Measurements from ENCODE around the gene KCNQ1. TPM values are rescaled to one million over a fixed set of nuclear protein-coding genes. Genes with fewer than 3 reads are reported as not detected.

The KCNQ1 gene
- total RNA-seq, 1 experiment from 2014 or later = 1.0 TPM

DNA sequence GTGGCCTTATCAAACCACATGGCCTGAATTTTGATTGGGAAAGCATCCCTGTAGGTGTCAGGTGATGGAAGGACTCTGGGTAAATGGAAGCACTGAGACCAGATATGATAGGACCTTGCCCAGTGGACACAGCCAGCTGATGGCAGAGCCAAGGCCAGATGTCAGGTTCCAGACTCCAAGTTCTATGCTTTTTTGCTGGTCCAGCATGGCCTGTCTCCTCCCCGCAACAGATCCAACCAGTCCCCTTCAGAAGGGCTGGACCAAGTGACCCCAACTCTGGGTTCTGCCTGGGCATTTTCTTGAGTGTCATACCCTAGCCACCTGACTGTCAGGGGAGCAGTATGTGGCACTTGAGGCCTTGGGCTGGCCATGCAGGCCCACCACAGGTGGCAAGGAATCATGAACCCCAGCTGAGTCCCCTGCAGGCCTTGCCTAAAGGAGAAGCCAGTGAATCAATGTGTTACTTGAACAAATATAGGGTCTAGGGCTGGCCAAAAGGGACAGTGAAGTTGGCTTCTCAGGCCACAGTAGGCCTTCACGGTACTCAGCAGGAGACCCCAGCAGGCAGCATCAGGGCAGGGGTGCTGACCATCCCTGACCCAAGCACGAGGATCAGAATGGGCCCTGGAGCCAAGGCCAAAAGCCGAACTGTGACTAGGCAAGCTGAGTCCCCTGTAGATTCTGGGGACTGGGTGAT, 227.9 kb downstream of the KCNQ1 start:
- Histone ChIP-seq H3K9me3 (no peaks in the 10 kb centered on the region), H3K36me3 (ENCODE audit: control insufficient read depth, insufficient read depth, low read length) (peaks cover 13% of the 10 kb centered on the region), H3K27me3 (replicated peaks; ENCODE audit: control insufficient read depth, insufficient read depth, low read length) (no peaks in the 10 kb centered on the region), H3K4me3 (ENCODE audit: low read depth, low read length) (no peak overlapping the region), H3K4me1 (0 out of 2 replicates have a peak, but pooled peaks cover 2% of the 10 kb centered on the region)
- Mint-ChIP-seq H3K4me3 (ENCODE audit: unreplicated experiment) (no peak overlapping the region), H3K27me3 (ENCODE audit: insufficient read depth, unreplicated experiment) (no peaks in the 10 kb centered on the region), H3K9me3 (ENCODE audit: unreplicated experiment) (no peaks in the 10 kb centered on the region), H3K27ac (ENCODE audit: unreplicated experiment) (no peak overlapping the region), H3K4me1 (ENCODE audit: low read depth, unreplicated experiment) (peaks cover 8% of the 10 kb centered on the region), H3K36me3 (ENCODE audit: insufficient read depth, unreplicated experiment) (peaks cover 81% of the 10 kb centered on the region)
- no peak for DNase-seq
- TF ChIP-seq, protein P1, sequence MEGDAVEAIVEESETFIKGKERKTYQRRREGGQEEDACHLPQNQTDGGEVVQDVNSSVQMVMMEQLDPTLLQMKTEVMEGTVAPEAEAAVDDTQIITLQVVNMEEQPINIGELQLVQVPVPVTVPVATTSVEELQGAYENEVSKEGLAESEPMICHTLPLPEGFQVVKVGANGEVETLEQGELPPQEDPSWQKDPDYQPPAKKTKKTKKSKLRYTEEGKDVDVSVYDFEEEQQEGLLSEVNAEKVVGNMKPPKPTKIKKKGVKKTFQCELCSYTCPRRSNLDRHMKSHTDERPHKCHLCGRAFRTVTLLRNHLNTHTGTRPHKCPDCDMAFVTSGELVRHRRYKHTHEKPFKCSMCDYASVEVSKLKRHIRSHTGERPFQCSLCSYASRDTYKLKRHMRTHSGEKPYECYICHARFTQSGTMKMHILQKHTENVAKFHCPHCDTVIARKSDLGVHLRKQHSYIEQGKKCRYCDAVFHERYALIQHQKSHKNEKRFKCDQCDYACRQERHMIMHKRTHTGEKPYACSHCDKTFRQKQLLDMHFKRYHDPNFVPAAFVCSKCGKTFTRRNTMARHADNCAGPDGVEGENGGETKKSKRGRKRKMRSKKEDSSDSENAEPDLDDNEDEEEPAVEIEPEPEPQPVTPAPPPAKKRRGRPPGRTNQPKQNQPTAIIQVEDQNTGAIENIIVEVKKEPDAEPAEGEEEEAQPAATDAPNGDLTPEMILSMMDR (IDR thresholded peaks at IDR 0.05; ENCODE audit: insufficient read depth in 1 of 2, low read depth in 1 of 2, low read length in 1 of 2, severe bottlenecking in 1 of 2, unreplicated experiment in 1 of 2) = no peak
- POLR2A ChIA-PET = no interaction called here
- CTCF ChIA-PET = no interaction called here
- no TSS peak for BruUV-seq (replicated peaks)
- intact Hi-C loops (cut with micrococcal nuclease; ENCODE audit: unreplicated experiment) = no loop called here

DNA sequence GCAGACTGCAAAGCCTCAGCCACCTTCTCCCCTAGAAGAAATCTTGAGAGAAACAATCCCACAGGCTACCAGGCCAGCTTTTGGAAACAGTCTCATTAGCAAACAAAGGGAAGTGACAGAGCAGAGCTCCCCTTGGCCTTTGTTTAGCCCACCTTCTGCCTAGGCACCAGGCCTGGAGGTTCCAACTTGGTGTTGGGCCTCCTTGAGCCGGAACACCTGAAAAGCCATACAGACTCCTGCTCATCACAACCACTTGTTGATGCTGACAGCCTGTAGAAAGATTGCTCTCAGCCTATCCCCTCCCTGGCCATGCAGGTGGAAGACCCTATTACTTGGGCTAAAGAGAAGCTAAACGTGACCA, 228.4 kb downstream of the KCNQ1 start:
- no peak overlapping the region for H3K4me3 Mint-ChIP-seq (ENCODE audit: unreplicated experiment)
- ChIA-PET CTCF (no interaction called here), POLR2A (no interaction called here)
- no TSS peak for BruUV-seq (replicated peaks)
- DNase-seq = no peak
- intact Hi-C loops (cut with micrococcal nuclease; ENCODE audit: unreplicated experiment) = no loop called here
- H3K27me3 Mint-ChIP-seq (ENCODE audit: insufficient read depth, unreplicated experiment) = no peaks in the 10 kb centered on the region
- H3K9me3 Mint-ChIP-seq (ENCODE audit: unreplicated experiment) = no peaks in the 10 kb centered on the region
- H3K27ac Mint-ChIP-seq (ENCODE audit: unreplicated experiment) = no peak overlapping the region
- Histone ChIP-seq H3K9me3 (no peaks in the 10 kb centered on the region), H3K4me3 (ENCODE audit: low read depth, low read length) (no peak overlapping the region), H3K36me3 (ENCODE audit: control insufficient read depth, insufficient read depth, low read length) (peaks cover 9% of the 10 kb centered on the region), H3K27me3 (replicated peaks; ENCODE audit: control insufficient read depth, insufficient read depth, low read length) (no peaks in the 10 kb centered on the region), H3K4me1 (0 out of 2 replicates have a peak, but pooled peaks cover 2% of the 10 kb centered on the region)
- peaks cover 8% of the 10 kb centered on the region for H3K4me1 Mint-ChIP-seq (ENCODE audit: low read depth, unreplicated experiment)
- H3K36me3 Mint-ChIP-seq (ENCODE audit: insufficient read depth, unreplicated experiment) = peaks cover 78% of the 10 kb centered on the region
- TF ChIP-seq, protein P1 (IDR thresholded peaks at IDR 0.05; ENCODE audit: insufficient read depth in 1 of 2, low read depth in 1 of 2, low read length in 1 of 2, severe bottlenecking in 1 of 2, unreplicated experiment in 1 of 2) = no peak

DNA sequence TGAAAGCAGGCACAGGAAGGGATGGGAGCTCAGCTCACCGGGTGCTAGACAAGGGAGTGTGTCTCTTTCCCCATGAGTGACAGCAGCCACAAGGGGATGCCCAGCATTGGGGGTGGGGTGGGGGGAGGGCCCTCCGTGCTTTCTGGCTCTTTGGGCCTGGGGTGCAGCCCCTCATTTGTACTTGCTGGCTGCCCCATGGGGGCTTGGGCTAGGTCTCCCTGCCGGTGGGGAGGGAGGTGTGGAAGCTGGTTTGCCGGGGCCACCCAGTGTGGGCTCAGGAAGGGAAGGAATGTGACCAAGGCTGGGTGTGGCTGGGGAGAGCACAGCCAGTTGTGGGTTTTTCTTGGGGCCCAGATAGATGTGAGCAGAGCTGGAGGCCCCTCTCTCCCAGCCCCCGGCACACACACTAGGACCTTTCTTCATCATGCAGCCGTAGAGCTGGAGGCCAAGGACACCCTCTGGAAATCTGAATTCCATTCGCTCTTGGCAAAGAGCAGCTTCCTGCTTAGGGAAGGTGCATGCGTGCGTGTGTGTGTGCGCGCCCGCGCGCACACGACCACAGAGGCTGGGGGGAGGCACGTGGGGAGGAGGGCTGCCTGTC, 229.2 kb downstream of the KCNQ1 start:
- TF ChIP-seq, protein P1 (IDR thresholded peaks at IDR 0.05; ENCODE audit: insufficient read depth in 1 of 2, low read depth in 1 of 2, low read length in 1 of 2, severe bottlenecking in 1 of 2, unreplicated experiment in 1 of 2) = no peak
- Mint-ChIP-seq H3K36me3 (ENCODE audit: insufficient read depth, unreplicated experiment) (peaks cover 78% of the 10 kb centered on the region), H3K4me1 (ENCODE audit: low read depth, unreplicated experiment) (peaks cover 8% of the 10 kb centered on the region), H3K4me3 (ENCODE audit: unreplicated experiment) (no peak overlapping the region), H3K27me3 (ENCODE audit: insufficient read depth, unreplicated experiment) (no peaks in the 10 kb centered on the region), H3K27ac (ENCODE audit: unreplicated experiment) (peak overlapping the region; percentile 45), H3K9me3 (ENCODE audit: unreplicated experiment) (no peaks in the 10 kb centered on the region)
- no TSS peak for BruUV-seq (replicated peaks)
- no peak for DNase-seq
- no peaks in the 10 kb centered on the region for H3K27me3 ChIP-seq (replicated peaks; ENCODE audit: control insufficient read depth, insufficient read depth, low read length)
- H3K4me1 ChIP-seq = 0 out of 2 replicates have a peak, but pooled peaks cover 2% of the 10 kb centered on the region
- ChIA-PET CTCF (no interaction called here), POLR2A (interaction anchor here (1.5 kb wide), 1 partner anchor 26 kb away, joined by 3 read pairs; the partner anchor contains the start of gene KCNQ1OT1)
- no peak overlapping the region for H3K4me3 ChIP-seq (ENCODE audit: low read depth, low read length)
- intact Hi-C loops (cut with micrococcal nuclease; ENCODE audit: unreplicated experiment) = no loop called here
- peaks cover 9% of the 10 kb centered on the region for H3K36me3 ChIP-seq (ENCODE audit: control insufficient read depth, insufficient read depth, low read length)
- no peaks in the 10 kb centered on the region for H3K9me3 ChIP-seq

Measured in Caco-2 (cell line).